Measurements from ENCODE around the gene SEC63. TPM values are rescaled to one million over a fixed set of nuclear protein-coding genes. Genes with fewer than 3 reads are reported as not detected.

SEC63 gene
- total RNA-seq (2022): 119 and 124 TPM in 2 replicates
- Bru-seq, nascent RNA: percentile 90 among the genes with signal in this experiment
- percentile 86 among the genes with signal in this experiment for BruChase-seq, experiment 1, labeled RNA remaining after a 2-hour chase
- BruChase-seq, experiment 2, labeled RNA remaining after a 6-hour chase: percentile 91 among the genes with signal in this experiment
- long read RNA-seq, full-length matches to known transcripts: 98 of 129 reads
- long read RNA-seq, partial matches to known transcripts: 12 of 129 reads
- long read RNA-seq, other reads (novel, unspliced or antisense): 19 of 129 reads

GRCh38 chr6:107957909-107958688 lies at the start of gene SEC63:
SEC63 (minus strand) TSS chr6:107958208; CDS start chr6:107958009, 199 bp downstream.
- POLR2A ChIA-PET: interaction anchor here (0.6 to 1.3 kb wide), 12 partner anchors 18 to 1136 kb away, joined by 3 to 13 read pairs (median 4); partner anchors contain the start of genes AFG1L, BEND3 and SNX3

DNA sequence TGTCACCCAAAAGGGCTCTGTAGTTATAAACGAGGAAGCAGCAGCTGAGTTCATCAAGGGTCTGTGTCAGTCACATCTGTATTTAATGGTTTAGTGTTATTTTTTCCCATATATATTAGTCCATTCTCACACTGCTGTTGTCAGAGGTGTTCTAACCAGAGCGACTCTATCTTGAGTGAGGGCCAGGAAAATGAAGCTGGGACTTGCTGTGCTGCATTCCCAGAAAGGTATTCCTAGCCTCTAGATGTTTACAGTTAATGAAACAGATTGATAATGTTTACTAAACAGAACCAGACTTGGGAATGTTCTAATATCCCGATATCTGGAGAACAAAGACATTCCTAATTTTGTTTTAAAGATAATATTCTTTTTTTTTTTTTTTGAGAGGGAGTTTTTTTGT lies 48.0 kb upstream of the SEC63 start:
- Mint-ChIP-seq H3K27ac (ENCODE audit: unreplicated experiment) (no peak overlapping the region), H3K27me3 (ENCODE audit: insufficient read depth, unreplicated experiment) (no peaks in the 10 kb centered on the region), H3K36me3 (ENCODE audit: insufficient read depth, unreplicated experiment) (peaks cover 7% of the 10 kb centered on the region), H3K4me3 (ENCODE audit: unreplicated experiment) (no peak overlapping the region), H3K9me3 (ENCODE audit: unreplicated experiment) (peaks cover 24% of the 10 kb centered on the region), H3K4me1 (ENCODE audit: low read depth, unreplicated experiment) (peaks cover 14% of the 10 kb centered on the region)
- ChIA-PET POLR2A (no interaction called here), CTCF (no interaction called here)
- H3K9me3 ChIP-seq: 0 out of 2 replicates have a peak, but pooled peaks cover 15% of the 10 kb centered on the region
- BruUV-seq (replicated peaks): no TSS peak
- H3K4me1 ChIP-seq: peaks cover 29% of the 10 kb centered on the region
- no peak for DNase-seq
- intact Hi-C loops (cut with micrococcal nuclease; ENCODE audit: unreplicated experiment): no loop called here
- no peaks in the 10 kb centered on the region for H3K36me3 ChIP-seq (ENCODE audit: control insufficient read depth, insufficient read depth, low read length)
- H3K4me3 ChIP-seq (ENCODE audit: low read depth, low read length): no peak overlapping the region
- no peaks in the 10 kb centered on the region for H3K27me3 ChIP-seq (replicated peaks; ENCODE audit: control insufficient read depth, insufficient read depth, low read length)
- no peak for TF ChIP-seq CTCF (IDR thresholded peaks at IDR 0.05; ENCODE audit: insufficient read depth in 1 of 2, low read depth in 1 of 2, low read length in 1 of 2, severe bottlenecking in 1 of 2, unreplicated experiment in 1 of 2)

More at GRCh38 chr6:107957909-107958688, at the start of gene SEC63:
- Histone ChIP-seq H3K9me3 (no peaks in the 10 kb centered on the region), H3K36me3 (ENCODE audit: control insufficient read depth, insufficient read depth, low read length) (no peaks in the 10 kb centered on the region), H3K4me1 (0 out of 2 replicates have a peak, but pooled peaks cover 4% of the 10 kb centered on the region), H3K4me3 (ENCODE audit: low read depth, low read length) (peak within 1 kb of the TSS; percentile 67), H3K27me3 (replicated peaks; ENCODE audit: control insufficient read depth, insufficient read depth, low read length) (no peaks in the 10 kb centered on the region)
- H3K27ac Mint-ChIP-seq (ENCODE audit: unreplicated experiment): peak within 1 kb of the TSS; percentile 93
- intact Hi-C loops (cut with micrococcal nuclease; ENCODE audit: unreplicated experiment): no loop called here
- H3K9me3 Mint-ChIP-seq (ENCODE audit: unreplicated experiment): no peaks in the 10 kb centered on the region
- TF ChIP-seq CTCF (IDR thresholded peaks at IDR 0.05; ENCODE audit: insufficient read depth in 1 of 2, low read depth in 1 of 2, low read length in 1 of 2, severe bottlenecking in 1 of 2, unreplicated experiment in 1 of 2): no peak
- DNase-seq: peak; percentile 97
- no peaks in the 10 kb centered on the region for H3K27me3 Mint-ChIP-seq (ENCODE audit: insufficient read depth, unreplicated experiment)
- H3K36me3 Mint-ChIP-seq (ENCODE audit: insufficient read depth, unreplicated experiment): peaks cover 8% of the 10 kb centered on the region
- CTCF ChIA-PET: interaction anchor here (0.6 kb wide), 1 partner anchor 27 kb away, joined by 5 read pairs; no protein-coding TSS in a partner anchor
- no TSS peak for BruUV-seq (replicated peaks)
- H3K4me3 Mint-ChIP-seq (ENCODE audit: unreplicated experiment): peak within 1 kb of the TSS; percentile 92
- H3K4me1 Mint-ChIP-seq (ENCODE audit: low read depth, unreplicated experiment): peaks cover 7% of the 10 kb centered on the region

DNA sequence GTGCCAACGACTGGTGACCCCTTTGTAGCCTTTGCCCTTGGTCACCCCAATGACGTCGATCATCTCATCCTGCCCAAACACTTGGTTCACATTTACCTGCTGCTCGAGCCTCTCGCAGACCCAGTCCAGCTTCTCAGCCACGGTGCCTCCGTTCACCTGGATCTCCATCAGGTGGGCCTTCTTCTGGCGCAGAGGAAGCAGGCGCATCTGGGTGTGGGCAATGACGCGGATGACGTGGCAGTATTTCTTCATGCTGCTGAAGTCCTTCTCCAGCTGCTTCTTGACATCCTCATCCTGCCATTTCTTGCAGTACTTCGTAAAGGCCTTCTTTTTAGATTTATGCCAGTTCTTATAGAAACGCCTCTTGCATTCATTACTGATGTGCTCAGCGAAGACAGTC lies 46.9 kb upstream of the SEC63 start:
- no peaks in the 10 kb centered on the region for H3K27me3 Mint-ChIP-seq (ENCODE audit: insufficient read depth, unreplicated experiment)
- ChIA-PET POLR2A (no interaction called here), CTCF (no interaction called here)
- intact Hi-C loops (cut with micrococcal nuclease; ENCODE audit: unreplicated experiment): no loop called here
- Histone ChIP-seq H3K4me3 (ENCODE audit: low read depth, low read length) (no peak overlapping the region), H3K36me3 (ENCODE audit: control insufficient read depth, insufficient read depth, low read length) (no peaks in the 10 kb centered on the region), H3K9me3 (0 out of 2 replicates have a peak, but pooled peaks cover 15% of the 10 kb centered on the region), H3K27me3 (replicated peaks; ENCODE audit: control insufficient read depth, insufficient read depth, low read length) (no peaks in the 10 kb centered on the region), H3K4me1 (peaks cover 29% of the 10 kb centered on the region)
- no peak for DNase-seq
- peaks cover 14% of the 10 kb centered on the region for H3K4me1 Mint-ChIP-seq (ENCODE audit: low read depth, unreplicated experiment)
- peaks cover 7% of the 10 kb centered on the region for H3K36me3 Mint-ChIP-seq (ENCODE audit: insufficient read depth, unreplicated experiment)
- no TSS peak for BruUV-seq (replicated peaks)
- no peak for TF ChIP-seq CTCF (IDR thresholded peaks at IDR 0.05; ENCODE audit: insufficient read depth in 1 of 2, low read depth in 1 of 2, low read length in 1 of 2, severe bottlenecking in 1 of 2, unreplicated experiment in 1 of 2)
- H3K27ac Mint-ChIP-seq (ENCODE audit: unreplicated experiment): no peak overlapping the region
- no peak overlapping the region for H3K4me3 Mint-ChIP-seq (ENCODE audit: unreplicated experiment)
- peaks cover 21% of the 10 kb centered on the region for H3K9me3 Mint-ChIP-seq (ENCODE audit: unreplicated experiment)
